ENCODE measurements around the gene TMEM163.
A peak's percentile ranks its signal among the peaks of the same experiment; 100 is the strongest.

The TMEM163 gene

DNA sequence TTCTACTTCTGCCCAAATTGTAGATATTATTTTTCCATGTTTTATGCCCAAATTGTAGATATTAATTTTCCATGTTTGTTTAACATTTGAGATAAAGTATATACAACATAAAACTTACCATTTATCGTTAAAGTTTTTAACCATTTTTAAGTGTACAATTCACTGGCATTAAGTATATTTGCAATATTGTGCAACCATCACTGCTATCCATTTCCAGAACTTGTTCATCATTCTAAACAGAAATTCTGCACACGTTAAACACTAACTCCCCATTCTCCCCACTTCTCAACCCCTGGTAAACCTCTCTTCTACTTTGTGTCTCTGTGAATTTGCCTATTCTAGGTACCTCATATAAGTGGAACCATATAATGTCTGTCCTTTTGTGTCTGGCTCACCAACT lies 302.8 kb downstream of the TMEM163 start:
- no peaks in the 10 kb centered on the region for H3K4me1 ChIP-seq
- DNase-seq (ENCODE audit: low spot score in 2 of 2): no peak
- in situ Hi-C loops (cut with MboI; ENCODE audit: low sequenced_read_pairs): loop anchor here (25.0 kb wide), 1 partner anchor 529 kb away; no protein-coding TSS in a partner anchor

DNA sequence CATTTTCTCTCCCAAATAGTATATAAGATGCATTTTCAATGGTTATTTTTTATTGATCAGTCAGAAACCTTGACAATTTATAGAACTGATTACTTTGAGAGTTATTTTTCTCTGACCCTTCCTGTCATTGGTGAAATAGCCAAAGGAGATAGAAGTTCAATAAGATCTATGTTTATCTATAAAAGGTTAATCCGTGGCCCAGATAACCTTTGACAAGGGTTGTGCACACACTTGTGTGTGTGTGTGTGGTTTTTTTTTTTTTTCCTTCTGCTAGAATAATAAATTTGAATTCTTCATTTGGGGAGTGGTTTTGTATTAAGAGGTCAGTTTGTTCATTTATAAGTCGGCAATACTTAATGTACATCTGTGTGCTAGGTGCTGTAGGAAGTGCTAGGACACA lies 304.9 kb downstream of the TMEM163 start:
- no peak for DNase-seq (ENCODE audit: low spot score in 2 of 2)
- in situ Hi-C loops (cut with MboI; ENCODE audit: low sequenced_read_pairs): loop anchor here (5.0 to 25.0 kb wide), 2 partner anchors 297 to 527 kb away; no protein-coding TSS in a partner anchor
- peaks cover 5% of the 10 kb centered on the region for H3K4me1 ChIP-seq
- H3K36me3 ChIP-seq (replicated peaks): no peaks in the 10 kb centered on the region
- no peak overlapping the region for H3K4me3 ChIP-seq
- no peaks in the 10 kb centered on the region for H3K27me3 ChIP-seq (ENCODE audit: low read depth)
- H3K9me3 ChIP-seq: no peaks in the 10 kb centered on the region

More for the DNA sequence above, 302.8 kb downstream of the TMEM163 start:
- no peaks in the 10 kb centered on the region for H3K9me3 ChIP-seq
- no peaks in the 10 kb centered on the region for H3K27me3 ChIP-seq (ENCODE audit: low read depth)
- no peaks in the 10 kb centered on the region for H3K36me3 ChIP-seq (replicated peaks)
- no peak overlapping the region for H3K4me3 ChIP-seq

DNA sequence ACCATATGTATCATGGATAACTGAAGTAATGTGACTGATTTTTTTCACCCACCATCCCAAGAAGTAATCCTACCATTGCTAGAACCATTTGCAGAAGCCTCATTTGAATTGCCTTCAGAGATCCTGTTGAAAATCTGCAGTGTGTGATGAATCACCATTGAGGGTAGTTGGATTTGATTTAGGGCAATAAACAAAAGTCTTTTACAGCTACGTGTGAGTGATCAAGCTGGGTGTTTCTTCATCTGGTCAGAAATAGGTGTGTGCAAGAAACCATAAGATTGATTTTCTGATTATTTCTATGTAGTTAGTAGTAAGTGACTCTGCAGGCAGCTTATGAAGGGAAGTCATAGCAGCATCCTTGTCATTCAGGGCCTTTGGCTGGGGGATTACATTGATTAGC lies 305.4 kb downstream of the TMEM163 start:
- in situ Hi-C loops (cut with MboI; ENCODE audit: low sequenced_read_pairs): loop anchor here (5.0 to 25.0 kb wide), 2 partner anchors 296 to 526 kb away; no protein-coding TSS in a partner anchor
- peaks cover 9% of the 10 kb centered on the region for H3K4me1 ChIP-seq
- no peaks in the 10 kb centered on the region for H3K9me3 ChIP-seq
- no peak overlapping the region for H3K4me3 ChIP-seq
- DNase-seq (ENCODE audit: low spot score in 2 of 2): no peak
- H3K36me3 ChIP-seq (replicated peaks): no peaks in the 10 kb centered on the region
- no peaks in the 10 kb centered on the region for H3K27me3 ChIP-seq (ENCODE audit: low read depth)

DNA sequence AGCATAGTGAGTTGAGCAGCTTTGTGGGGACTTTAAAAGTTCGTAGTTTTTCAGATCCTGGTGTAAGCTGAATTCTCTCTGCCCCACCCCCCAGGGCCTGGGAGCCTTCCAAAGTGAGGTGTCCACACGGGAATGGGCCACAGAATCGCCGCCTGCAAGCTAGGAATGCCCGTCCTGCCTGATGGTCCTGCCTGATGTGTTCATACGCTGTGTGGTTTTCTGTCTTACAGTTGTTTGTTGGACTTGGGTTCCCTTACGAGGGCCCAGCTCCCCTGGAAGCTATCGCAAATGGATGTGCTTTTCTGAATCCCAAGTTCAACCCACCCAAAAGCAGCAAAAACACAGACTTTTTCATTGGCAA lies 306.2 kb downstream of the TMEM163 start:
- H3K4me3 ChIP-seq: no peak overlapping the region
- no peak for DNase-seq (ENCODE audit: low spot score in 2 of 2)
- no peaks in the 10 kb centered on the region for H3K9me3 ChIP-seq
- in situ Hi-C loops (cut with MboI; ENCODE audit: low sequenced_read_pairs): loop anchor here (5.0 to 25.0 kb wide), 2 partner anchors 295 to 525 kb away; no protein-coding TSS in a partner anchor
- H3K4me1 ChIP-seq: peaks cover 9% of the 10 kb centered on the region
- no peaks in the 10 kb centered on the region for H3K36me3 ChIP-seq (replicated peaks)
- no peaks in the 10 kb centered on the region for H3K27me3 ChIP-seq (ENCODE audit: low read depth)

DNA sequence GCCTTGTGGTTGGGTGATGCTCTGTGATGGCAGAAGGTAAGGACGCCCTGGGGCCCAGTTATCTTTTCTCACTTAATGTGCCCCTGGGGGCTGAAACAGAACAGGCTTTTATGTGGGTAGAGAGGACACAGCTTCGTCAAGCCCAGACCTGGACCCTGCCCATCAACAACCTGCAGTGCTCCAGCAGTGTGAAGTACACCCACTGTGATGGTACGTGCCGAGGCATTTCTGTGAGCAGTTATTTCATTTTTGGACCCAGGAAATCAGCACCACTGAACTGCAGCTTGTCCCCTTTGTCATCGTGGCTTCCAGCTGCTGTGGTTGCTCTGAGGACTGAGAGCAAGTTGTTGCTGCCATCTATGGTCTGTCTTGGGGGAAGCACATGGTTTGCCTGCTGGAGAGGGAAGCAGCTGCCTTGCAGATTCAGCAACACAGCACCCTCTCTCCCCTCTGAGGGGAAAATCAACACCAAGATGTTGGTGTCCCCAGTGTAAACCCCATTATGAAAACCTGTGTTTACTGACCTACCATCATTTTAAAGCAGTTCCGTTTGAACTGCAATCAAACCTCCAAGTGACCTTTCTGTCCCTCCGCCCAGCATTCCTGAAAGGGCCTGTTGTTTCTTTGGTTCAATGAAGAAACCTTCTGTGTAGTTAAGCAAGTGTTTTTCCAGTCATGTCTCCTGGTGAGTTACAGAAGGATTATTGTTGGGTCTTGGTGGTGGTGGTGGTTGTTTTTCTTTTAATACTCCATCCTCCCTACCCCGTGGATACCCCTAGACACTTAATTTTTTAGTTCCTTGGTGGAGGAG lies 306.8 kb downstream of the TMEM163 start:
- H3K36me3 ChIP-seq (replicated peaks): no peaks in the 10 kb centered on the region
- H3K4me3 ChIP-seq: no peak overlapping the region
- peak; percentile 62 to 71 for DNase-seq (ENCODE audit: low spot score in 2 of 2)
- H3K4me1 ChIP-seq: peaks cover 9% of the 10 kb centered on the region
- no peaks in the 10 kb centered on the region for H3K27me3 ChIP-seq (ENCODE audit: low read depth)
- no peaks in the 10 kb centered on the region for H3K9me3 ChIP-seq
- in situ Hi-C loops (cut with MboI; ENCODE audit: low sequenced_read_pairs): loop anchor here (5.0 to 25.0 kb wide), 2 partner anchors 295 to 525 kb away; no protein-coding TSS in a partner anchor

DNA sequence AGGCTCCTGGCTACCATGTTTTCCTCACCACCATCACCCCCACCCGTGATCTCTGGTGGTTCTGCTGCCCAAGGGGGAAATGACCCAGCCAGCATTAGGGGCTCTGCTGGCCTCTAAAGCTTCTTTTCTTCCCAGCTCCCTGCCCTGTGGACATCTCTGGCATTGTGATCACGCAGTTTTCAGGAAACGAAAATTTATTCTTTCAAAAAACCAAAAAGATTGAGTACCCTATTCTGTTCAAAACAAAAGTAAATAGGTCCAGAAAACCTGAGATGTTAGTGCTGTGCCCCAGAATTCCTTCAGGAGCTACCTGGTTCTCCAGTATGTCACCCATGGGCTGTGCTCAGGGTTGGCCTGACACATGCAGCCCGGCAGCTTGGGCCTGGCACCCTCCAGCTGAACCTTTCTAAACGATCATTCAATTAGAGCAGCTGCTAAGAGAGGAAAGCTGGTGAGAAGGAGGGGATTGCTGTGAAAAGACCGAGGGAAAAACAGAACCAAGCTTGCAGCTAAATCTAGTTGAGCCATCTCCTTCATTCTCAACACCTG lies 307.4 kb downstream of the TMEM163 start:
- no peaks in the 10 kb centered on the region for H3K9me3 ChIP-seq
- no peaks in the 10 kb centered on the region for H3K36me3 ChIP-seq (replicated peaks)
- no peak overlapping the region for H3K4me3 ChIP-seq
- no peaks in the 10 kb centered on the region for H3K27me3 ChIP-seq (ENCODE audit: low read depth)
- peaks cover 9% of the 10 kb centered on the region for H3K4me1 ChIP-seq
- no peak for DNase-seq (ENCODE audit: low spot score in 2 of 2)
- in situ Hi-C loops (cut with MboI; ENCODE audit: low sequenced_read_pairs): loop anchor here (5.0 to 25.0 kb wide), 2 partner anchors 294 to 524 kb away; no protein-coding TSS in a partner anchor

DNA sequence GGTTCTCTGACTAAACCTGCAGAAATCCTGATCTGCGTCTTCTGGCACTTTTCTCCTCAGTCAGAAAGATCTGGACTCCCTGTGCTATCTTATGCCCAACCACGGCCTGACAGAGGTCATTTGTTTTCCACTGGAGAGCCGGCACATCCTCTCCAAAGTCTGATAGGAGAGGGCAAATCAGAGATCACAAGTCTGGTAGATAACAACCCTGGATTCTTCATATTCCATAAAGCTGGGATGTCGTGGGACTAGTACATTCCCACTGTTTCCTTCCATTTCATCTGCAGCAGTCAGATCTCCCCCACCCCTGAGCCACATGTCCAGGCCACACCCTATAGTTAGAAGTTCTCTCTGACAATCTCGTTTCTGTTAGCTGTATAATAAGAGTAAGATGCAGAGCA lies 308.0 kb downstream of the TMEM163 start:
- Histone ChIP-seq H3K9me3 (no peaks in the 10 kb centered on the region), H3K4me1 (peaks cover 9% of the 10 kb centered on the region), H3K27me3 (ENCODE audit: low read depth) (no peaks in the 10 kb centered on the region), H3K36me3 (replicated peaks) (no peaks in the 10 kb centered on the region), H3K4me3 (no peak overlapping the region)
- in situ Hi-C loops (cut with MboI; ENCODE audit: low sequenced_read_pairs): loop anchor here (5.0 to 25.0 kb wide), 2 partner anchors 294 to 524 kb away; no protein-coding TSS in a partner anchor
- no peak for DNase-seq (ENCODE audit: low spot score in 2 of 2)

DNA sequence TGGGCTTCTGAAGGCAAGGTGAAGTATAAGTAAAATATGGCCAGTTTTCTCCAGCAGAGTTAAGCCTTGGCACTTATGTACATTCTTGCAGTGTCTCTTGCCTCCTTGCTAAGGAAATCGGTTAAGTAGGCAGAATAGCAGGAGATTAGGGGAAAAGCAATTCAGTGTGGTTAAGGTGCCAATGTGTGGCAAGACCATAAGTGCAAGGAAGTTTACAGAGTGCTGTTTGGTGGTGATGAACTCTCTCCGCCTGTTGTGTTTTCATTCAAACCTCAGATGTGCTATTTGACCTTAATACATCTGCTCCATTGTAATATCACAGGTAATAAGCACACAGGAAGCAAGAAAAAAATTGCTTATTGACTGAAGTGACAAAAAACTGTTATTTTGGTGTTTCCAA lies 308.8 kb downstream of the TMEM163 start:
- no peak for DNase-seq (ENCODE audit: low spot score in 2 of 2)
- Histone ChIP-seq H3K4me3 (no peak overlapping the region), H3K4me1 (peaks cover 9% of the 10 kb centered on the region), H3K9me3 (no peaks in the 10 kb centered on the region), H3K27me3 (ENCODE audit: low read depth) (no peaks in the 10 kb centered on the region), H3K36me3 (replicated peaks) (no peaks in the 10 kb centered on the region)
- in situ Hi-C loops (cut with MboI; ENCODE audit: low sequenced_read_pairs): loop anchor here (5.0 to 25.0 kb wide), 2 partner anchors 293 to 523 kb away; no protein-coding TSS in a partner anchor

DNA sequence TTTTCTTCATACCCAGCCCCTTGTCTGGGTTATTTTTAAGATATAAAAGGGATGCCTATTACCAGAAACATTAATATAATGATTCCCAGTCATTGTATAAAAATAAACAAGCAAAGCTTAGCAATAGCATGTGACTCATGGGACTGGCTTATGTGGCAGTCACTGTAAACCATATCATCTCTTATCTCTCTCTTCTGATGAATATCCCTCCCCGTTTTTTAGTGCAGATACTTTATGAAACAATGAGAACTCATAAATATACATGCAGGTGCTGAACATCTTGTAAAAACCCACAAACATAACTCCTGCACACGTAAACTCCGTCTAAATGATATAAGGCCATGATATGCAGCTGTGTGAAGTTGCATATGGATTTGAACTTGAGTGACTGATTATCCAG lies 310.0 kb downstream of the TMEM163 start:
- no peaks in the 10 kb centered on the region for H3K9me3 ChIP-seq
- H3K27me3 ChIP-seq (ENCODE audit: low read depth): no peaks in the 10 kb centered on the region
- no peaks in the 10 kb centered on the region; the same call in 1 of the 2 replicates for H3K36me3 ChIP-seq (replicated peaks)
- H3K4me3 ChIP-seq: no peak overlapping the region
- in situ Hi-C loops (cut with MboI; ENCODE audit: low sequenced_read_pairs): loop anchor here (25.0 kb wide), 1 partner anchor 521 kb away; no protein-coding TSS in a partner anchor
- DNase-seq (ENCODE audit: low spot score in 2 of 2): no peak
- H3K4me1 ChIP-seq: peaks cover 9% of the 10 kb centered on the region

DNA sequence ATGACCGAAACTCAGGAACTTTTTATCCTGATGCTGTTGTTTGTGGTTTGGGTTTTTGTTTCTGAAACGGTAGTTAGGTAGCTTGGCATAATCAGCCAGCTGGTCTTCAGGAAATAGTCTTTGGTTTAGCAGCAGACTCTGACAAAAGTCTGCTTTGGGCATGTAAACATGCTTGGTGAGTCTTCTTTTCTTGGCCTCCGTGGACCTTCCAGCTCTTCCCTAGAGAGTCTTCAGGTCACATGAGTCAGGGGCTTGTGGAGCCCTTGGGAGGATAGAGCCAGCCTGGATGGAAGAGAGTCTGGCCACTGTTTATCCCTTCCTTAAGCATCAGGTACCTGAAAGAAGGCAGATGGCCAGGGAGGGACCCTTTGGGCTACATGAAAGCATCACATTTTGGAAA lies 310.4 kb downstream of the TMEM163 start:
- no peak for DNase-seq (ENCODE audit: low spot score in 2 of 2)
- H3K4me3 ChIP-seq: no peak overlapping the region
- no peaks in the 10 kb centered on the region for H3K9me3 ChIP-seq
- H3K4me1 ChIP-seq: peaks cover 9% of the 10 kb centered on the region
- in situ Hi-C loops (cut with MboI; ENCODE audit: low sequenced_read_pairs): loop anchor here (25.0 kb wide), 1 partner anchor 521 kb away; no protein-coding TSS in a partner anchor
- no peaks in the 10 kb centered on the region; the same call in 1 of the 2 replicates for H3K36me3 ChIP-seq (replicated peaks)
- no peaks in the 10 kb centered on the region for H3K27me3 ChIP-seq (ENCODE audit: low read depth)

DNA sequence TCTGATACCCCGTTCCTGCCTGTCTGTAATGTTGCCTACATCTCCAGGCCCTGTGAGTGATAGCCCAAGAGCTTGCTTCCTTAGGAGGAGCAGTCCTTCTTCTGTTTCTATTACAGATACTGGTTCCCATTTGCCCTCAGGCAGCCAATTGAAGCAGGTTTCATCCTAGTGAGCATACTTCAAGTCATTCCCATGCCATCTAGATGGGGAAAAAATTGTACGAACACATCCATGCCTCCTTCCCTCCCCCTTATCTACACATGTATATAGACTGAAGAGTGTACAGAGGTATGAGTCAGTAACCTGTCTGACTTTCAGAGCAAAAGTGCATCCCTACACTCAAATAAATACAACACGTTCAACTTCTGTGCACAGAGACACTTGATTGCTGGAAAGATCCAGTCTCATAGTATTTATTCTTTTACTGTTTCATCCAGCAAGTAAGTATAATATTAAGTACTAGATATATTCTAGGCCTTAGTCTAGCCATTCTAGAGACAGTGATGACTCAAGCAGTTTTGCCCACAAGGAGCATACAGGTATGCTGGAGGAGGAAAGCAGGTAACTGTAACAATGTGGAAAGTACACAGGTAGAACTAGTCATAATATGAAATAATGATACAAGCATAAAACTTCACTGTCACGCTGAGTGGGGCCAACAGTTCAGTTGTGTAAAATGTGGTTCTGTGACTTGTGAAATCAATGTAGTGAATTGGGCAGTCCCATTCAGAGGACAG lies 311.5 kb downstream of the TMEM163 start:
- no peaks in the 10 kb centered on the region for H3K27me3 ChIP-seq (ENCODE audit: low read depth)
- H3K9me3 ChIP-seq: no peaks in the 10 kb centered on the region
- DNase-seq (ENCODE audit: low spot score in 2 of 2): no peak
- H3K4me1 ChIP-seq: peaks cover 9% of the 10 kb centered on the region
- no peaks in the 10 kb centered on the region; the same call in 1 of the 2 replicates for H3K36me3 ChIP-seq (replicated peaks)
- no peak overlapping the region for H3K4me3 ChIP-seq
- in situ Hi-C loops (cut with MboI; ENCODE audit: low sequenced_read_pairs): loop anchor here (25.0 kb wide), 1 partner anchor 520 kb away; no protein-coding TSS in a partner anchor

DNA sequence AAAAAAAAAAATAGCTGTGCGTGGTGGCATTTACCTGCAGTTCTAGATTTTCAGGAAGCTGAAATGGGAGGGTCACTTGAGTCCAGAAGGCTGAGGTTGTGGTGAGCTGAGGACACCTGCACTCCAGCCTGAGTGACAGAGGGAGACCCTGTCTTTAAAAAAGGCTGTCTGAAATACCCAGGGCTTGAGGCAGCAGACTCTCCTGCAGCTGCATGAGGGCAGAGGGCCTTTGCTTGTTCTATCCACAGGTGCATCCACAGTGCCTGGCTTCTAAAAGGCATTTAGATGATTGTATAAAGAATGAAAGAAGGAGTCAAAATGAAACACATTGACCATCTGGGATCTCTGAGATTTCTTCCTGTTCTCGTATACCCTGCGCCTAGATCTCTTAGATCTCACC lies 312.1 kb downstream of the TMEM163 start:
- Histone ChIP-seq H3K9me3 (no peaks in the 10 kb centered on the region), H3K36me3 (replicated peaks) (no peaks in the 10 kb centered on the region; the same call in 1 of the 2 replicates), H3K4me1 (peaks cover 9% of the 10 kb centered on the region), H3K27me3 (ENCODE audit: low read depth) (no peaks in the 10 kb centered on the region), H3K4me3 (no peak overlapping the region)
- DNase-seq (ENCODE audit: low spot score in 2 of 2): no peak
- in situ Hi-C loops (cut with MboI; ENCODE audit: low sequenced_read_pairs): loop anchor here (25.0 kb wide), 1 partner anchor 519 kb away; no protein-coding TSS in a partner anchor

DNA sequence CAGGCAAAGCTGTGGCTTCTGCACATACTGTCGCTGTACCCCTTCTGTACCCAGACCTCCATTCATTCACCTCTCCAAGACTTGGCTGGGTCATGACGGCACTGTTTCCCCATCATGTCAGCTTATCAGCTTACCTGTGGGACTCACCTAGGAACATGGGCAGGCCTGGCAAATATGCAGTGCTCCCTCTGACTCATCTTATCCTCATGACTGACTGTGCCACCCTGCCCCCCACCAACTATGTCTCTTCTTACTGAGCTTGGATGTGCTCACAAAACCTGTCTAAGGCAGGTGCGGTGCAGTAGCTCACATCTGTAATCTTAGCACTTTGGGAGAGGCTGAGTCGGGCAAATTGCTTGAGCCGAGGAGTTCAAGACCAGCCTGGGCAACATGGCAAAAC lies 312.5 kb downstream of the TMEM163 start:
- Histone ChIP-seq H3K4me3 (no peak overlapping the region), H3K27me3 (ENCODE audit: low read depth) (no peaks in the 10 kb centered on the region), H3K9me3 (no peaks in the 10 kb centered on the region), H3K36me3 (replicated peaks) (no peaks in the 10 kb centered on the region; the same call in 1 of the 2 replicates), H3K4me1 (peaks cover 9% of the 10 kb centered on the region)
- DNase-seq (ENCODE audit: low spot score in 2 of 2): no peak
- in situ Hi-C loops (cut with MboI; ENCODE audit: low sequenced_read_pairs): loop anchor here (25.0 kb wide), 1 partner anchor 519 kb away; no protein-coding TSS in a partner anchor
